ENCODE results near the gene SLX9.
A peak's percentile ranks its signal among the peaks of the same experiment; 100 is the strongest.

DNA sequence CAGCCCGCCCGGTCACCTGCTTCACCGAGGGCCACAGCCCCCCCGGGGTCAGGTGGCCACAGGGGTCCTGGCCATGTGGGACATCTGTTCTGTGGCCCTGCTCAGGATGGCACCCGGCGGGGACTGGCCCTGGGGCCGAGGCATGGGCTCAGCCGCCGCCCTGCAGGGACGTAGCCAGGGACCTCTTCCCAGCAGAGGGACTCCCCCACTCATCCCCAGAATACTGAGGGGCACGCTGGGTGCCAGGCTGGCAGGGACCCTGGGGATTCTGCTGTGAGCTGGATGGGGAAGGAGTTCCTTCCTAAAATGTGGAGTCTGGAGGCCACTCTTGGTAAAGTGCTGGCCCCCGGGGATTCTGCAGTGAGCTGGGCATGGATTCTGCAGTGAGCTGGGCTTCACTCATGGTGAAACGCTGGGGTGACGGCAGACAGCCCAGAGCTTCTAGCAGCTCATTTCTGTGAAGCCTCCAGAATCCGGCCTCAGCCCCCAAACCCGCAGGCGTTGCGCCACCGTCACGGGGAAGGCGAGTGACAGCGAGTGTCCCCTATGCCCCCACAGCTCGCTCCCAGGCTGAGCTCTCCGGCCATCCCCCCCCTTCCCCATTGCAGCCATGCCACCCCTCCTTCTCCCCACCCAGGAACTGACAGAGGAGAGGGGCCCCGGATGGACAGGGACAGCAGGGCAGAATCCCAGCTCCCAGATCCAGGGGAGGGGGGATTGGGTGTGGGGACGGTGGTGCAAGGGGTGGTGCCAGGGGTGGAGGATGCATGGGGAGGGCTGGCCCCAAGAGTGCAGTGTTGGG lies 20.5 kb upstream of the SLX9 start:
- TF ChIP-seq POLR2AphosphoS5 (IDR thresholded peaks at IDR 0.05) (peak in 1 of 3 donors; percentile 50), CTCF (IDR thresholded peaks at IDR 0.05 in 8 of 11, conservative IDR thresholded peaks at IDR 0.05 in 3 of 11) (no peak), POLR2A (IDR thresholded peaks at IDR 0.05) (no peak)
